ENCODE measurements around the gene NUP54. TPM values are rescaled to one million over a fixed set of nuclear protein-coding genes. Genes with fewer than 3 reads are reported as not detected.

Gene NUP54
- total RNA-seq, 1 donor from 2014 or later, result 34.5 TPM

DNA sequence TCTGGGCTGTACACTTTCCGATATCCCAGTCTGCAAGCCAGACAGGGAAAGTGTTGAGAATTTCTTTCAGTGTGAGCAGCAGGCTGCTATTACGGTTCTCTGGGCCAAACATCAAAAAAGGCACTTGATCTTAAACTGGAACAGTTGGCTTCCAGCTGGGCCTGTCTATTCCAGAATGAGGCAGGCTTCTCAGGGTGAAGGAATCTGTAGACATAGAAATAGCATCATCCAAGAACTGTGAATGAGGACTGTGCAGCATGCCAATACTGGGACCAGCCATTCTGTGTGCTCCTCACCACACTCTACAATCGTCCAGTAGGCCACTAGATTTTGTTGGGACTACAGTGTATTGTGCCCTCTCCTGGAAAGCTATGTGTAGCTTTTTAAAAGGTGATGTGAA is 42.5 kb downstream of the NUP54 start:
- Histone ChIP-seq H3K27ac (no peak overlapping the region), H3K27me3 (ENCODE audit: low read depth) (no peaks in the 10 kb centered on the region), H3K4me3 (no peak overlapping the region), H3K9me3 (no peaks in the 10 kb centered on the region), H3K4me1 (no peaks in the 10 kb centered on the region), H3K36me3 (no peaks in the 10 kb centered on the region)
- no peak for ATAC-seq
- TF ChIP-seq, protein P1, sequence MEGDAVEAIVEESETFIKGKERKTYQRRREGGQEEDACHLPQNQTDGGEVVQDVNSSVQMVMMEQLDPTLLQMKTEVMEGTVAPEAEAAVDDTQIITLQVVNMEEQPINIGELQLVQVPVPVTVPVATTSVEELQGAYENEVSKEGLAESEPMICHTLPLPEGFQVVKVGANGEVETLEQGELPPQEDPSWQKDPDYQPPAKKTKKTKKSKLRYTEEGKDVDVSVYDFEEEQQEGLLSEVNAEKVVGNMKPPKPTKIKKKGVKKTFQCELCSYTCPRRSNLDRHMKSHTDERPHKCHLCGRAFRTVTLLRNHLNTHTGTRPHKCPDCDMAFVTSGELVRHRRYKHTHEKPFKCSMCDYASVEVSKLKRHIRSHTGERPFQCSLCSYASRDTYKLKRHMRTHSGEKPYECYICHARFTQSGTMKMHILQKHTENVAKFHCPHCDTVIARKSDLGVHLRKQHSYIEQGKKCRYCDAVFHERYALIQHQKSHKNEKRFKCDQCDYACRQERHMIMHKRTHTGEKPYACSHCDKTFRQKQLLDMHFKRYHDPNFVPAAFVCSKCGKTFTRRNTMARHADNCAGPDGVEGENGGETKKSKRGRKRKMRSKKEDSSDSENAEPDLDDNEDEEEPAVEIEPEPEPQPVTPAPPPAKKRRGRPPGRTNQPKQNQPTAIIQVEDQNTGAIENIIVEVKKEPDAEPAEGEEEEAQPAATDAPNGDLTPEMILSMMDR (IDR thresholded peaks at IDR 0.05), result no peak
- no peak for DNase-seq
- intact Hi-C loops (cut with DNase I), result no loop called here

DNA sequence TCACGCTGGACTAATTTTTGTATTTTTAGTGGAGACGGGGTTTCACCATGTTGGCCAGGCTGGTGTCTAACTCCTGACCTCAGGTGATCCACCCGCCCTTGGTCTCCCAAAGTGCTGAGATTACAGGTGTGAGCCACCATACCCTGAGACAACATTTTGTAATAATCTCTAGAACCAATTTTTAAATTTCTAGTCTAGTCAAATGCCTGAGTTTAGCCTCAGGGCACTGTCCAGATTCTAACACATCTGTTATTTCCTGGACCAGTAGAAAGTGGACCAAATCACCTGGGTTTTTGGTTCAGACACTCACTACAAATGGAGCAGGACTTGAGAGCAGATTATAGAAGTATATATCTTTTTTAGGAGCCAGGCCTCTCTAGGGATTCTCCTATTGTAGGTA is 52.1 kb downstream of the NUP54 start:
- TF ChIP-seq, protein P1 (IDR thresholded peaks at IDR 0.05), result no peak

DNA sequence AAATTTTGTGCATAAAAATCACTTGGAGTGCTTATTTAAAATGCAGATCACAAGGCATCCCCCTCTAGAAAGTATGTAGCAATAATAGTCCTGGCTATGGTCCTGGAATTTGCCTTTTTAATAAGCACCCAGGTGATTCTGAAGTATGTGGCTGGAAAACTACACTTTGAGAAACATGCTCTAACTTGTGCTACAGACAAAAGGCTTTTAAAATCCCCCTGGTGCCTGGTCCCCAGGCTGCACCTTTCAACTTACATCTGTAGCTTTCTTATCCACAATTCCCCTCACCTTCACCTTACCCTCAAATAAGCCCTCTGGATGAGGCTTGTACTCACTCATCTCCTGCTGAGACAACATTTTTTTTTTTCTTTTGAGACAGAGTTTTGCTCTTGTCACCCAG is 52.6 kb downstream of the NUP54 start:
- no peaks in the 10 kb centered on the region for H3K4me1 ChIP-seq
- H3K27ac ChIP-seq, result no peak overlapping the region
- H3K36me3 ChIP-seq, result no peaks in the 10 kb centered on the region
- intact Hi-C loops (cut with DNase I), result no loop called here
- no peaks in the 10 kb centered on the region for H3K27me3 ChIP-seq (ENCODE audit: low read depth)
- no peaks in the 10 kb centered on the region for H3K9me3 ChIP-seq
- no peak for DNase-seq
- TF ChIP-seq, protein P1 (IDR thresholded peaks at IDR 0.05), result no peak
- H3K4me3 ChIP-seq, result no peak overlapping the region
- no peak for ATAC-seq

More for the DNA sequence above, 52.1 kb downstream of the NUP54 start:
- no peaks in the 10 kb centered on the region for H3K27me3 ChIP-seq (ENCODE audit: low read depth)
- intact Hi-C loops (cut with DNase I), result no loop called here
- no peak overlapping the region for H3K4me3 ChIP-seq
- no peaks in the 10 kb centered on the region for H3K9me3 ChIP-seq
- H3K36me3 ChIP-seq, result no peaks in the 10 kb centered on the region
- DNase-seq, result no peak
- ATAC-seq, result no peak
- no peak overlapping the region for H3K27ac ChIP-seq
- no peaks in the 10 kb centered on the region for H3K4me1 ChIP-seq

DNA sequence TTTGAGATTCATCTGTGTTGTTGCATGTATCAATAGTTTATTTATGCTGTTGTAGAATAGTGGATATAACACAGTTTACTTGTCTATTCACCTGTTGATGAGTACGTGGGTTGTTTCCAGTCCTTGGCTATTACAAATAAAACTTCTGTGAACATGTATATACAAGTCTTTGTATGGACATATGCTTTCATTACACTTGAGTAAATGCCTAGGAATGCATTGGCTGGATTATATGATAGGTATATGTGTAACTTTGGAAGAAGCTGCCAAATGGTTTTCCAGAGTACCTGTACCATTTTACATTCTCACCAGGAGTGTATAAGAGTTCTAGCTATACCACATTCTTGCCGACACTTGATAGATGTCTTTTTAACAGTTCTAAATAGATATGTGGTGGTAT is 57.1 kb downstream of the NUP54 start:
- no peak overlapping the region for H3K4me3 ChIP-seq
- no peaks in the 10 kb centered on the region for H3K4me1 ChIP-seq
- no peak for DNase-seq
- no peak overlapping the region for H3K27ac ChIP-seq
- TF ChIP-seq, protein P1 (IDR thresholded peaks at IDR 0.05), result no peak
- no peaks in the 10 kb centered on the region for H3K9me3 ChIP-seq
- intact Hi-C loops (cut with DNase I), result no loop called here
- no peak for ATAC-seq
- no peaks in the 10 kb centered on the region for H3K36me3 ChIP-seq
- H3K27me3 ChIP-seq (ENCODE audit: low read depth), result no peaks in the 10 kb centered on the region

DNA sequence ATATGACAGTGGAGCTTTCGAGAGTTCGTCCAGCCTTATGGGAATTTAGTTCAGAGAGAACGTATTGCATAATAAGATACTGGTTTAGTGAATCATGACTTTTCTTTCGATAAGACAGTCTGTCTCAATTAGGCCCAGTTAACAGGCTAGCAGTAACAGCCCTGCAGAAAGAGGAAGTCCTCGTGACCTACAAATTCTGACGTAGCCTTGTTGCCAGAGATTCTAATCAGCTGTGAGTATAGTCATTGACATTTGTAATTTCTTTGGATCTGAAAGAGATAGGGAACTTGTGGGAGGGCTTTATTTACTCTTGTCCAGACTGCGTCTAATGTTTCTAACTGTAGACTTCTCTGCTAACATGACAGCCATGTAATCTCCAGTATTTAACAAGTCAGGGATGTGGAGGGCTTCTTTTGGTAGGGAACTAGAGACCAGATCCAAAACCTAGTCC is 57.9 kb downstream of the NUP54 start:
- Histone ChIP-seq H3K36me3 (no peaks in the 10 kb centered on the region), H3K27ac (peak overlapping the region; percentile 51), H3K27me3 (ENCODE audit: low read depth) (no peaks in the 10 kb centered on the region), H3K4me3 (no peak overlapping the region), H3K9me3 (no peaks in the 10 kb centered on the region), H3K4me1 (no peaks in the 10 kb centered on the region)
- ATAC-seq (peak; percentile 88 to 94), DNase-seq (no peak)
- TF ChIP-seq, protein P1 (IDR thresholded peaks at IDR 0.05), result no peak
- intact Hi-C loops (cut with DNase I), result no loop called here

- Histone ChIP-seq H3K4me1 (no peaks in the 10 kb centered on the region), H3K36me3 (no peaks in the 10 kb centered on the region), H3K27me3 (ENCODE audit: low read depth) (no peaks in the 10 kb centered on the region), H3K4me3 (no peak overlapping the region), H3K27ac (no peak overlapping the region), H3K9me3 (no peaks in the 10 kb centered on the region)
- TF ChIP-seq, protein P1 (IDR thresholded peaks at IDR 0.05), result no peak
- intact Hi-C loops (cut with DNase I), result no loop called here
- no peak for DNase-seq
- ATAC-seq, result no peak
Observed at GRCh38 chr4:76088719-76089118, 59.5 kb downstream of the NUP54 start.
